ENCODE measurements around the gene FES.
"Not testable (repeated sequence)": the region's sequence is repeated elsewhere in the genome, so short reads cannot be mapped to it uniquely, and the experiment has no call there.

The FES gene

GRCh38 chr15:90862487-90862886 is 21.8 kb upstream of the FES start:
- no peak for DNase-seq

DNA sequence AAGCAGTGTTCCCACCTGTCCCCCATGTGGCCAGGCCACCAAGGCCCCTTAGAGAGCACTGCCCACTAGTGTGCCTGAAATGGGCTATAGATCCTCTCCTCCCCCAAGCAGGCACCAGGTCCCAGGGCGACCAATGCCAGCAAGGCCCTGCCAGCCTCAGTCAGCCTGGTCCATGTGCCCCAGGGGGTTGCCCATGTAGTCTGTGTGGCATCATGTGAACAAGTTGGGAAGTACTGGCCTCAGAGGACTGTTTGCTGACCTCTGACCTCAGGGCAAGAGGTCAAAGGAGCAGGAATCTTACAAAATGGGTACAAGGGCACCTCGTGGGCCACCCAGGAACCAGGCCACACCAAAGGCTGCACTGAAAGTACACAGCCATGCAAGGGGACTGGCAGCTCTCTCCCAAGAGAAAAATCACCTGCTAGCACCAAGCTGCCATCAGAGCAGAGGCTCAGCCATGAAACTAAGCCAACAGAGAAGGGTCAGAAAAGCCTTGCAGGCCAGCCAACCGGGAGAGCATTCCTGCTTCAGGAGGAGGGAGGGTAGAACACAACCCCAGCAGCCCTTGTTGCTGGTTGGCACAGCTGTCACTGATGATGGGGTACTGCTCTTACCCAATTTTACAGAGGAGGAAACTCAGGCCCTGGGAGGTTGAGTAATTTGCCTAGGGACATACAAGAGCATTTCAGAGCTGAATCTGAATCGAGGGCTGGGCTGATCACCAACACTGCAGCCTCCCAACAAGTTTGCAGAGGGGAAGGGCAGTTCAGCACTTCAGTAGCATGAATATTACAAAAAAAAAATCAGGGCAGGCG is 21.1 kb upstream of the FES start:
- DNase-seq = no peak

DNA sequence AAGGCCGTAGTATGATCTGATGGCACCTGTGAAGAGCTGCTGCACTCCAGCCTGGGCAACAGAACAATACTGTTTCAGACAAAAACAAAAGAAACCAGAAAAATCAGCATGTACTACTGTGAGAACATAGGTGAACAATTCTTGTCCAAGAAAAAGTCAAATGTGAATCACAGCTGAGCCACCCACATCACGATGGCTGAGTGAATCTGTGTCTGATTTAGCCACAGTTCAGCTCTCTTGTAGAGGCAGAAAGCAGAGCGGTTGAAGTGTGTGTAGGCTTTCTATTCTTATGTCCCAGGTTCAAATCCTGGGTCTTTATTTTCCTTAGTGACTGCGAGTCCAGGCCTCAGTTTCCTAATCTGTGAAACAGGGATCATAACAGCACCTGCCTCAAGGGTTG is 20.3 kb upstream of the FES start:
- no peak for DNase-seq

DNA sequence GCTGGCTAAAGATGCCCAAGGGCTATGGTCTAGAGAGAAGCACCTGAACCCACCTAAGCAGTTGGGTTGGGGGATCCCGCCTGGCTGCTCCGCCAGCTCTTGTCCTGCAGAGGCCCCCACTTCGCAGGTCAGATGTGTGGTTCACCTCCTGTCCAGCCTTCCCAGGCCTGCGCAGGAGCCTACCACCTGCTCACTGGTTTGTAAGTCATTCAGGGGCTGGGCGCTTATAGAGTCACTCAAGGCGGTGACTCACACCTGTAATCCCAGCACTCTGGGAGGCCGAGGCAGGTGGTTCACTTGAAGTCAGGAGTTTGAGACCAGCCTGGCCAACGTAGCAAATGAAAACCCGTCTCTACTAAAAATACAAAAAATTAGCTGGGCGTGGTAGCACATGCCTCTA is 19.8 kb upstream of the FES start:
- DNase-seq = no peak

GRCh38 chr15:90865702-90866101 is 18.6 kb upstream of the FES start:
- no peak for DNase-seq

DNA sequence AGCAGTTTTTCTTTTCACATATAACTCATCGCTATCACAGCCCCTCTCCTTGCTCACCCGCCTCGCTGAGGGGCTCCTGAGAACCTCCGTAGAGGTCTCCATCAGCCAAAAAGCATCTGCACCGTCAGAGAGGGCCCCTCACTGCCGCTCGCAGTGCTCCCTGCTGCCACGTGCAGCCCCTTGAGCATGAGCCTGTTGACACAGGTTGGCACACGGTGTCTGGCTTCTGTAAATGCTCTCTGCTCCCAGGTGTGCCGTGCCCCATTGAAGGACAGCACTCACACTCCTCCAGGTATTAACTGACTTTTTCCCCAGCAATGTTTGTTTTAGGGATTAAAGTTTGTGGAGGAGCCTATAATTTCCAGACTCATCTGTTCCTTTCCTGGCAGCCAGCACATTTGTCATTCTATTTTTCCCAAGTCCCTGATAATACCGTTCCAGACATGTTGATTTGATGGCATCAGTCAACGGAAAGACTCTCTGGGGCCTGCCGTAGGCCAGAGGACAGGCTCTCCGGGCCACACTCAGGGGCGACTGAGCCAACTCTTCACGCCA is 18.1 kb upstream of the FES start:
- no peak for DNase-seq

GRCh38 chr15:90866800-90867199 is 17.5 kb upstream of the FES start:
- DNase-seq = no peak

DNA sequence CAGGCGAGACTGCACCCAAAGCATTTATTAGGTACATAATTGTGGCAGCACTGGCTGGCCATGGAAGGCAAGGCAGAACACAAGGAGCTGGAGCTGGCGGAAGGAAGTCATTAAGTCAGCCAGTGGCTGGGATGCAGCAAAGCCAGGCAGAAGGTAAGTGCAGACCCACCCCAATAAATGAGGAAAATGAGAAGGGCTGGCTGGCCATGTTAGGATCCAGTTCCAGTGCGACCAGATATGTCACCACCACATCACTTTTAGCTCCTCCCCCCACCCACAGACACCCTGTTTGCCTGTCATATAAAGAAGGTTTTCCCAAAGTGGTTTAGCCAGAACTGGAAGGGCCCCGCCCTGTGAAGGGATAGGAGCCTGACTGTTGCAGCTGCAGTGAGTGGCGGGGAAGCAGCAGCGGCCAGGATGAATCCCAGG is 16.0 kb upstream of the FES start, which contains the start of gene FURIN:
Gene FURIN (plus strand): TSS at position 328 of the 429 bp plus-strand sequence. CDS start 7,153 bp downstream, outside the sequence.
- DNase-seq = no peak

- no peak for DNase-seq
Observed at GRCh38 chr15:90869140-90869541, 15.2 kb upstream of the FES start.

DNA sequence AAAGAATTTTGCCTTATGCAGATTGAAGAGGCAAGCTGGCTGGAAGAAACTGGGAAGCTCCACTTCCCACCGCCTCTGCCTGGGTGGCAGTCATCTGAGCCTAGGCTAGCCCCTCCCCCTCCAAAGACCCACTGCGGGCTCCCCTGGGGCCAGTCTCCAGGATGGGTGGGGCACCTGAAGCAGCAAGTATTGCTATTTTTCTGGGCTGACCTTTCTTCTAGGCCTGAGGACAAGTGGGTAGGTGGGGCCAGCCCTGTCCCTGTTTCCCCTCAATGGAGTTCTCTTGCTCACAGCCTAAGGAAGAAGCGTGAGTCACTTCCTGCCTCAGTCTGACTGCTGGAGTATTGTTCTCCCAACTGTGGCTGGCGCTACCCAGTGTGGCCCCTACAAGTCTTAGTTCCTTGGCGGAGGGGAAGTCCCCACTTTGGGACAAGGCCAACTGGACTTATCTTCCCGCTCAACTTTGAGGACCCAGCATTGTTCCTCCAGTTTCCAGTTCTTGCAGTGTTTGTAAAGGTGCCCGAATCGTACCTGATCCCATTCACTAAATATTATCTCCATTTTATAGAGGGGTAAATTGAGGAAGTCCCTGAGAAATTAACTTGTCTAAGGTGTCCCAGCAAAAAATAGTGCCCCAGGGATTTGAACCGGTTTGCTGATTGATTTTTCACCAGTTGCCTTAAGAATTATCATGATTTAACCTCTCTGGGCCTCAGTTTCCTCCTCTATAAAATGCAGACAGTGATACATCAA is 14.5 kb upstream of the FES start:
- peak; percentile 25 for DNase-seq

DNA sequence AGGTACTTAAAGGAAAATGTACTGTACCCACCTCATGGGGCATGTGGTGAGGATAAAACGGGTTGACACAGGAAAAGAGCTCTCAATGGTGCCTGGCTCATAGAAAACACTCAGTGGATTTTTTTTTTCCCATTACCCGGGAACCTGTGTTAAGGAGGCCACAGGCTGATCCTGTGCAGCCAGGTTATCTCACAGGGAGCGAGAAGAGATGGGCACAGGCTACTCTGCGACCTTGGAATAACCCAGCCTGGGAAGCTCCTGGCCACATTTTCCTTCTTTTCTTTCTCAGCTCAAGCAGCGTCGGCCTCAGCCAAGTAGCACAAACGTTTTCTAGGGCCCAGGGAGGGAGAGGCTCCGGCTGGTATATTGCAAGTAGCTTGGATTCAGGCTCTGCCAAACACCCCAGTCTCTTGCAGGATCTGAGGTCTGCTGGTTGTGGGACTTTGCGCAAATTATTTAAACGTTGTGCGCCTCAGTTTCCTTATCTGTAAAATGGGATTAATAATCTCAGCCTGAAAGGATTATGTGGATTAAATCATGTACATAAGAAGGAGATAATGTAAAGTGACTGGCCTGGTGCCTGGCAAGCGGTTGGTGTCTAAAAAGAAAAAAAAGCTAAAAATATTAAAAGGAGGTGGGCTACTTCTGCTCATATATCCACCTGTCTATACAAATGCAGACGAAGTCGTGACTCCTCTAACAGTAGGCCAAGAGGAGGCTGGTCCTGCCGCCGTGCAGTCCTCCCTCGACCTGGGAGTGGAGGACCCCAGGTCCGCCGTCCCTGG is 13.8 kb upstream of the FES start:
- DNase-seq = no peak

- DNase-seq = no peak
Observed at GRCh38 chr15:90871139-90871715, 13.1 kb upstream of the FES start.

GRCh38 chr15:90871716-90872485 is 12.4 kb upstream of the FES start:
- no peak for DNase-seq

- DNase-seq = no peak
Observed at GRCh38 chr15:90872486-90873184, 11.7 kb upstream of the FES start.

GRCh38 chr15:90873488-90873997 is 10.8 kb upstream of the FES start:
- DNase-seq = no peak

DNA sequence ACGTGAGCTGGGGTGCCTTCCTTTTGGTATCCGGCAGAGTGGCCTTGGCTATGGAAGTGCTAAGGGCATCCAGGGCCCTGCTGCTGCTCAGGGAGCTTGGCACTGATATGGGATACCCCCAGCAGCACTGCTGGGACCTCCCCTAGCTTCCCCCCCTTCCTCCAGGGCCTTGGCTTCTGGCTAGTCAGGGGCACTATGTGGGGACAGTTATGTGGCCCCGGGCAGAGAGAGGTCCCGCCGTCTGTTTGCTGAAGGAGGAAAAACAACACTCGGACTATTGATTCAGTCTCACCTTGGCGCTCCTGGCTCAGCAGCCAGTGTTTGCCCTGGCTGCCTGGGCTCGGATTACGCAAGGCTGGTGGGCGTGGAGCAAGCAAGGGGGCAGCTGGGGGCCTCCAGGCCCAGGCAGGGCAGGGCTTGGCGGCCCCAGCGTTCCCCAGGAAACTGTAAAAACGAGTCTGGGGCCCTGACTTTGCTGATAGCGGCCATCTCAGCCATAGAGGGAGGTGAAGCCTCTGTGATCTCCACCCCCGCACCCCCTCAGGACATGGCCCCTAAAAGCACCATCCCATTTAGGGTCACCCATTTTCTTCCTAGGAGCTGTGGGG is 10.2 kb upstream of the FES start:
- DNase-seq = no peak

GRCh38 chr15:90874986-90875385 is 9.3 kb upstream of the FES start:
- DNase-seq = not testable (repeated sequence)

DNA sequence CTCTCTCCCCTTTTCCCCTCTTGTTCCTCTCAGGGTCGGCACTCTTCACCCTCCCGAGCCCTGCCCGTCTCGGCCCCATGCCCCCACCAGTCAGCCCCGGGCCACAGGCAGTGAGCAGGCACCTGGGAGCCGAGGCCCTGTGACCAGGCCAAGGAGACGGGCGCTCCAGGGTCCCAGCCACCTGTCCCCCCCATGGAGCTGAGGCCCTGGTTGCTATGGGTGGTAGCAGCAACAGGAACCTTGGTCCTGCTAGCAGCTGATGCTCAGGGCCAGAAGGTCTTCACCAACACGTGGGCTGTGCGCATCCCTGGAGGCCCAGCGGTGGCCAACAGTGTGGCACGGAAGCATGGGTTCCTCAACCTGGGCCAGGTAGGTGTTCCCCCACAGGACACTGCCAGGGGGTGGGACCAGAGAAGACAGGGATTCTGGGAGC is 8.7 kb upstream of the FES start:
- DNase-seq = no peak

- DNase-seq = no peak
Observed at GRCh38 chr15:90876046-90876445, 8.3 kb upstream of the FES start.

GRCh38 chr15:90876512-90877170 is 7.7 kb upstream of the FES start:
- DNase-seq = no peak

Measured in SIG-M5 (cell line).